ENCODE data around the gene SYNPO2.

DNA sequence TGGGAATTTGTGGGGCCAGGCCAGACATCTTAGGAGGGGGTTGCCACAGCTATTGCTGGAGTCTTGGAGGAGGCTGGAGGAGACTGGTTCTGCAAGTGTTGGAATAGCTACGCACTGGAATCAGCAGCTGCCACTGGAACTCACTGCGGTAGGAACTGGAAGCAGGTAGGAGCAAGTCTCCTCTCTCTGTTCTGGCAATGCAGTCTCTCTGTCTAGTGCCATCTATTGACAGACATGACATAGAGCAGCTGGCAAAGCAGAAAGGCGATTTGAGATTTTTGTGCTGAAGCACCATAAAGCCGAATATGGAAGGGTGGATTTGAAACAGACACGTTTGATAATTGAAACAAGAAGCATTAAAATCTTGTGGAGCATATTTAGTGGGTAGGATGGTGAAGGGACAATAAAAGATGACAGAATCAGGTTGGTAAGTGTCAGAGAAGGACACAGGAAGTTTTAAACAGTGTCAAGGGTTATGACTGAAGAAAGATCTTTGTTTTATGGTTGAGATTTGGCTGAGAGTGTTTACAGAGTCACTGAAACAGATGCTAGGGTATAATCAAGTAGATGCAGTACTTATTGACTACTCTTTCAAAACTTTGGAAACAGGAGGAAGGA is 23.5 kb upstream of the SYNPO2 start:
- TF ChIP-seq TEAD4 (IDR thresholded peaks at IDR 0.05) (no peak), RAD21 (IDR thresholded peaks at IDR 0.05; ENCODE audit: low read depth) (peak; percentile 66), CREB1 (IDR thresholded peaks at IDR 0.05; ENCODE audit: low read depth) (no peak), TCF12 (IDR thresholded peaks at IDR 0.05; ENCODE audit: low read depth) (no peak), NFIC (IDR thresholded peaks at IDR 0.05) (no peak), EGR1 (IDR thresholded peaks at IDR 0.05) (no peak), TAF1 (IDR thresholded peaks at IDR 0.05; ENCODE audit: low read depth) (no peak), YY1 (IDR thresholded peaks at IDR 0.05; ENCODE audit: low read depth) (no peak), CEBPB (IDR thresholded peaks at IDR 0.05) (no peak), FOXM1 (IDR thresholded peaks at IDR 0.05; ENCODE audit: borderline replicate concordance, low read depth) (no peak), EP300 (IDR thresholded peaks at IDR 0.05; ENCODE audit: borderline replicate concordance) (no peak)
- TF ChIP-seq, protein P1, sequence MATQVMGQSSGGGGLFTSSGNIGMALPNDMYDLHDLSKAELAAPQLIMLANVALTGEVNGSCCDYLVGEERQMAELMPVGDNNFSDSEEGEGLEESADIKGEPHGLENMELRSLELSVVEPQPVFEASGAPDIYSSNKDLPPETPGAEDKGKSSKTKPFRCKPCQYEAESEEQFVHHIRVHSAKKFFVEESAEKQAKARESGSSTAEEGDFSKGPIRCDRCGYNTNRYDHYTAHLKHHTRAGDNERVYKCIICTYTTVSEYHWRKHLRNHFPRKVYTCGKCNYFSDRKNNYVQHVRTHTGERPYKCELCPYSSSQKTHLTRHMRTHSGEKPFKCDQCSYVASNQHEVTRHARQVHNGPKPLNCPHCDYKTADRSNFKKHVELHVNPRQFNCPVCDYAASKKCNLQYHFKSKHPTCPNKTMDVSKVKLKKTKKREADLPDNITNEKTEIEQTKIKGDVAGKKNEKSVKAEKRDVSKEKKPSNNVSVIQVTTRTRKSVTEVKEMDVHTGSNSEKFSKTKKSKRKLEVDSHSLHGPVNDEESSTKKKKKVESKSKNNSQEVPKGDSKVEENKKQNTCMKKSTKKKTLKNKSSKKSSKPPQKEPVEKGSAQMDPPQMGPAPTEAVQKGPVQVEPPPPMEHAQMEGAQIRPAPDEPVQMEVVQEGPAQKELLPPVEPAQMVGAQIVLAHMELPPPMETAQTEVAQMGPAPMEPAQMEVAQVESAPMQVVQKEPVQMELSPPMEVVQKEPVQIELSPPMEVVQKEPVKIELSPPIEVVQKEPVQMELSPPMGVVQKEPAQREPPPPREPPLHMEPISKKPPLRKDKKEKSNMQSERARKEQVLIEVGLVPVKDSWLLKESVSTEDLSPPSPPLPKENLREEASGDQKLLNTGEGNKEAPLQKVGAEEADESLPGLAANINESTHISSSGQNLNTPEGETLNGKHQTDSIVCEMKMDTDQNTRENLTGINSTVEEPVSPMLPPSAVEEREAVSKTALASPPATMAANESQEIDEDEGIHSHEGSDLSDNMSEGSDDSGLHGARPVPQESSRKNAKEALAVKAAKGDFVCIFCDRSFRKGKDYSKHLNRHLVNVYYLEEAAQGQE (IDR thresholded peaks at IDR 0.05; ENCODE audit: low read depth): no peak
- TF ChIP-seq, protein P2, sequence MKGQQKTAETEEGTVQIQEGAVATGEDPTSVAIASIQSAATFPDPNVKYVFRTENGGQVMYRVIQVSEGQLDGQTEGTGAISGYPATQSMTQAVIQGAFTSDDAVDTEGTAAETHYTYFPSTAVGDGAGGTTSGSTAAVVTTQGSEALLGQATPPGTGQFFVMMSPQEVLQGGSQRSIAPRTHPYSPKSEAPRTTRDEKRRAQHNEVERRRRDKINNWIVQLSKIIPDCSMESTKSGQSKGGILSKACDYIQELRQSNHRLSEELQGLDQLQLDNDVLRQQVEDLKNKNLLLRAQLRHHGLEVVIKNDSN (IDR thresholded peaks at IDR 0.05): no peak
